ENCODE results near the gene MB. TPM values are rescaled to one million over a fixed set of nuclear protein-coding genes. Genes with fewer than 3 reads are reported as not detected.
"Not testable (repeated sequence)": the region's sequence is repeated elsewhere in the genome, so short reads cannot be mapped to it uniquely, and the experiment has no call there.

Gene MB
- 0.23 TPM for polyA plus RNA-seq (2012; ENCODE audit: low read depth, missing spikeins)

GRCh38 chr22:35617137-35617755 is at the start of gene MB:
Gene MB (minus strand): TSS chr22:35617329. CDS start chr22:35617257, 72 bp downstream.
- FAIRE-seq, result no peak

GRCh38 chr22:35666699-35667098 is 49.6 kb upstream of the MB start:
- not testable (repeated sequence) for DNase-seq (ENCODE audit: insufficient read length, low spot score); FAIRE-seq

More at GRCh38 chr22:35617137-35617755, at the start of gene MB:
- no peak for DNase-seq (ENCODE audit: insufficient read length, low spot score)
- TF ChIP-seq POLR2A (IDR thresholded peaks at IDR 0.05; ENCODE audit: low read depth, low read length) (no peak), PAX5 (IDR thresholded peaks at IDR 0.05; ENCODE audit: insufficient read depth, low read length, severe bottlenecking) (no peak), SPI1 (IDR thresholded peaks at IDR 0.05; ENCODE audit: low read depth, low read length) (no peak), TAF1 (IDR thresholded peaks at IDR 0.05; ENCODE audit: low read depth, low read length) (no peak), POU2F2 (IDR thresholded peaks at IDR 0.05; ENCODE audit: low read depth, low read length) (no peak), POLR2AphosphoS5 (IDR thresholded peaks at IDR 0.05; ENCODE audit: low read depth, low read length) (no peak)

GRCh38 chr22:35664955-35665587 is 47.9 kb upstream of the MB start:
- no peak for TF ChIP-seq POLR2A (IDR thresholded peaks at IDR 0.05; ENCODE audit: low read depth, low read length)
- TF ChIP-seq TAF1 (IDR thresholded peaks at IDR 0.05; ENCODE audit: low read depth, low read length), result no peak
- no peak for TF ChIP-seq PAX5 (IDR thresholded peaks at IDR 0.05; ENCODE audit: insufficient read depth, low read length, severe bottlenecking)
- TF ChIP-seq POU2F2 (IDR thresholded peaks at IDR 0.05; ENCODE audit: low read depth, low read length), result no peak
- DNase-seq (ENCODE audit: insufficient read length, low spot score), result no peak
- FAIRE-seq, result no peak

- TF ChIP-seq POLR2AphosphoS5 (IDR thresholded peaks at IDR 0.05; ENCODE audit: low read depth, low read length) (no peak), SPI1 (IDR thresholded peaks at IDR 0.05; ENCODE audit: low read depth, low read length) (no peak), TAF1 (IDR thresholded peaks at IDR 0.05; ENCODE audit: low read depth, low read length) (no peak), POLR2A (IDR thresholded peaks at IDR 0.05; ENCODE audit: low read depth, low read length) (no peak), POU2F2 (IDR thresholded peaks at IDR 0.05; ENCODE audit: low read depth, low read length) (no peak), PAX5 (IDR thresholded peaks at IDR 0.05; ENCODE audit: insufficient read depth, low read length, severe bottlenecking) (no peak)
- FAIRE-seq, result no peak
Measured at GRCh38 chr22:35663371-35663770, 46.2 kb upstream of the MB start.

GRCh38 chr22:35662914-35663313 is 45.8 kb upstream of the MB start:
- TF ChIP-seq PAX5 (IDR thresholded peaks at IDR 0.05; ENCODE audit: insufficient read depth, low read length, severe bottlenecking) (no peak), SPI1 (IDR thresholded peaks at IDR 0.05; ENCODE audit: low read depth, low read length) (no peak), POU2F2 (IDR thresholded peaks at IDR 0.05; ENCODE audit: low read depth, low read length) (no peak), TAF1 (IDR thresholded peaks at IDR 0.05; ENCODE audit: low read depth, low read length) (no peak), POLR2AphosphoS5 (IDR thresholded peaks at IDR 0.05; ENCODE audit: low read depth, low read length) (no peak), POLR2A (IDR thresholded peaks at IDR 0.05; ENCODE audit: low read depth, low read length) (no peak)
- FAIRE-seq (no peak), DNase-seq (ENCODE audit: insufficient read length, low spot score) (no peak)

More at GRCh38 chr22:35663371-35663770, 46.2 kb upstream of the MB start:
- no peak for DNase-seq (ENCODE audit: insufficient read length, low spot score)

GRCh38 chr22:35661464-35661863 is 44.3 kb upstream of the MB start:
- FAIRE-seq (no peak), DNase-seq (ENCODE audit: insufficient read length, low spot score) (no peak)
- TF ChIP-seq POU2F2 (IDR thresholded peaks at IDR 0.05; ENCODE audit: low read depth, low read length) (no peak), PAX5 (IDR thresholded peaks at IDR 0.05; ENCODE audit: insufficient read depth, low read length, severe bottlenecking) (no peak), TAF1 (IDR thresholded peaks at IDR 0.05; ENCODE audit: low read depth, low read length) (no peak), POLR2AphosphoS5 (IDR thresholded peaks at IDR 0.05; ENCODE audit: low read depth, low read length) (no peak)

- TF ChIP-seq POLR2AphosphoS5 (IDR thresholded peaks at IDR 0.05; ENCODE audit: low read depth, low read length) (no peak), SPI1 (IDR thresholded peaks at IDR 0.05; ENCODE audit: low read depth, low read length) (peak; percentile 36; the same call in 1 of the 2 replicates), PAX5 (IDR thresholded peaks at IDR 0.05; ENCODE audit: insufficient read depth, low read length, severe bottlenecking) (no peak), POLR2A (IDR thresholded peaks at IDR 0.05; ENCODE audit: low read depth, low read length) (no peak)
- FAIRE-seq, result no peak
- no peak for DNase-seq (ENCODE audit: insufficient read length, low spot score)
Measured at GRCh38 chr22:35660291-35661127, 43.4 kb upstream of the MB start.

- TF ChIP-seq PAX5 (IDR thresholded peaks at IDR 0.05; ENCODE audit: insufficient read depth, low read length, severe bottlenecking) (no peak), SPI1 (IDR thresholded peaks at IDR 0.05; ENCODE audit: low read depth, low read length) (no peak), POLR2AphosphoS5 (IDR thresholded peaks at IDR 0.05; ENCODE audit: low read depth, low read length) (no peak), TAF1 (IDR thresholded peaks at IDR 0.05; ENCODE audit: low read depth, low read length) (no peak), POU2F2 (IDR thresholded peaks at IDR 0.05; ENCODE audit: low read depth, low read length) (no peak), POLR2A (IDR thresholded peaks at IDR 0.05; ENCODE audit: low read depth, low read length) (no peak)
- FAIRE-seq, result no peak
- no peak for DNase-seq (ENCODE audit: insufficient read length, low spot score)
Measured at GRCh38 chr22:35657571-35658312, 40.6 kb upstream of the MB start.

GRCh38 chr22:35656284-35656752 is 39.2 kb upstream of the MB start:
- no peak for TF ChIP-seq SPI1 (IDR thresholded peaks at IDR 0.05; ENCODE audit: low read depth, low read length)
- no peak for TF ChIP-seq POLR2A (IDR thresholded peaks at IDR 0.05; ENCODE audit: low read depth, low read length)
- no peak for TF ChIP-seq TAF1 (IDR thresholded peaks at IDR 0.05; ENCODE audit: low read depth, low read length)
- TF ChIP-seq POU2F2 (IDR thresholded peaks at IDR 0.05; ENCODE audit: low read depth, low read length), result no peak
- TF ChIP-seq PAX5 (IDR thresholded peaks at IDR 0.05; ENCODE audit: insufficient read depth, low read length, severe bottlenecking), result no peak
- TF ChIP-seq POLR2AphosphoS5 (IDR thresholded peaks at IDR 0.05; ENCODE audit: low read depth, low read length), result no peak
- DNase-seq (ENCODE audit: insufficient read length, low spot score) (no peak), FAIRE-seq (no peak)

Data from GM12891 (cell line).